Prostate gland (tissue), 2 donors: Measurements from ENCODE around the gene CHURC1.

ENCODE experiments used
- POLR2A ChIP-seq: fragments of 450-650 bp; IDR thresholded peaks from one replicate; pipeline ENCODE4 v1.6.1; 2016; ENCODE audit warnings: antibody characterized with exemption, mild to moderate bottlenecking
- POLR2AphosphoS5 ChIP-seq: sonication (generic); formaldehyde crosslinking; IDR thresholded peaks from one replicate; pipeline ENCODE4 v1.6.1; 2017; ENCODE audit warnings: antibody characterized with exemption
- TF ChIP-seq, protein P1 (sequence below), 4 experiments: fragments of 200-600 bp in 2 of 4; fragments of 450-650 bp in 2 of 4; sonication (generic) in 2 of 4; IDR thresholded peaks; 1 replicate in 3 of 4; 2 replicates in 1 of 4; pipeline ENCODE4 v1.5.1; 2016 to 2019; ENCODE audit warnings: antibody characterized with exemption in 4 of 4, mild to moderate bottlenecking in 2 of 4, moderate library complexity in 2 of 4

- no peak for TF ChIP-seq POLR2AphosphoS5
- TF ChIP-seq, protein P1, sequence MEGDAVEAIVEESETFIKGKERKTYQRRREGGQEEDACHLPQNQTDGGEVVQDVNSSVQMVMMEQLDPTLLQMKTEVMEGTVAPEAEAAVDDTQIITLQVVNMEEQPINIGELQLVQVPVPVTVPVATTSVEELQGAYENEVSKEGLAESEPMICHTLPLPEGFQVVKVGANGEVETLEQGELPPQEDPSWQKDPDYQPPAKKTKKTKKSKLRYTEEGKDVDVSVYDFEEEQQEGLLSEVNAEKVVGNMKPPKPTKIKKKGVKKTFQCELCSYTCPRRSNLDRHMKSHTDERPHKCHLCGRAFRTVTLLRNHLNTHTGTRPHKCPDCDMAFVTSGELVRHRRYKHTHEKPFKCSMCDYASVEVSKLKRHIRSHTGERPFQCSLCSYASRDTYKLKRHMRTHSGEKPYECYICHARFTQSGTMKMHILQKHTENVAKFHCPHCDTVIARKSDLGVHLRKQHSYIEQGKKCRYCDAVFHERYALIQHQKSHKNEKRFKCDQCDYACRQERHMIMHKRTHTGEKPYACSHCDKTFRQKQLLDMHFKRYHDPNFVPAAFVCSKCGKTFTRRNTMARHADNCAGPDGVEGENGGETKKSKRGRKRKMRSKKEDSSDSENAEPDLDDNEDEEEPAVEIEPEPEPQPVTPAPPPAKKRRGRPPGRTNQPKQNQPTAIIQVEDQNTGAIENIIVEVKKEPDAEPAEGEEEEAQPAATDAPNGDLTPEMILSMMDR (IDR thresholded peaks at IDR 0.05): no peak
- TF ChIP-seq POLR2A: no peak
Measured at GRCh38 chr14:64865992-64866391, 48.3 kb upstream of the CHURC1 start.
